ENCODE results near the gene HAPLN1. TPM values are rescaled to one million over a fixed set of nuclear protein-coding genes. Genes with fewer than 3 reads are reported as not detected.
A peak's percentile ranks its signal among the peaks of the same experiment; 100 is the strongest.

HAPLN1 gene
- total and polyA plus RNA-seq, 2 of the 4 experiments (the other 2 are of a cell fraction) = under 0.01 to 0.07 TPM

- Histone ChIP-seq H3K56ac (ENCODE audit: extremely low read depth, insufficient read depth, low read length) (no peak overlapping the region), H3K9me3 (ENCODE audit: control insufficient read depth, insufficient read depth, low read length) (no peaks in the 10 kb centered on the region), H3K4ac (ENCODE audit: low read depth, low read length) (no peak overlapping the region), H2AK9ac (replicated peaks; ENCODE audit: low read depth, low read length, poor library complexity) (no peak overlapping the region), H3K4me3 (ENCODE audit: insufficient read depth, low read depth, low read length) (no peak overlapping the region), H3K4me2 (ENCODE audit: low read depth, low read length) (no peak overlapping the region), H4K5ac (ENCODE audit: low read depth, low read length) (no peak overlapping the region), H2BK15ac (ENCODE audit: low read depth, low read length) (no peak overlapping the region), H3K79me1 (ENCODE audit: low read depth in 1 of 2, low read length in 2 of 2) (no peaks in the 10 kb centered on the region), H3K14ac (replicated peaks; ENCODE audit: low read depth, low read length) (no peak overlapping the region), H3K36me3 (ENCODE audit: control insufficient read depth, insufficient read depth, low read length) (no peaks in the 10 kb centered on the region), H3K9ac (ENCODE audit: low read depth, low read length) (no peak overlapping the region), H2BK20ac (ENCODE audit: low read depth, low read length) (no peak overlapping the region), H3K27ac (ENCODE audit: insufficient read depth, low read length) (no peak overlapping the region), H3K27me3 (ENCODE audit: control insufficient read depth, insufficient read depth, low read length) (peaks cover 8% of the 10 kb centered on the region), H4K8ac (ENCODE audit: low read depth in 2 of 2, low read length in 2 of 2) (no peak overlapping the region), H4K91ac (ENCODE audit: insufficient read depth, low read depth, low read length) (no peak overlapping the region), H3K4me1 (ENCODE audit: control insufficient read depth, insufficient read depth, low read length) (peaks cover 3% of the 10 kb centered on the region), H3K23ac (ENCODE audit: low read depth, low read length) (no peak overlapping the region), H2AFZ (replicated peaks; ENCODE audit: low read length, poor library complexity) (no peak overlapping the region), H3K18ac (ENCODE audit: low read depth, low read length) (no peak overlapping the region), H3K9me1 (ENCODE audit: insufficient read depth, low read length) (no peaks in the 10 kb centered on the region), H4K20me1 (ENCODE audit: insufficient read depth, low read length) (no peaks in the 10 kb centered on the region), H2AK5ac (ENCODE audit: low read depth, low read length) (no peak overlapping the region), H2BK120ac (ENCODE audit: low read depth, low read length) (no peak overlapping the region), H2BK5ac (ENCODE audit: low read depth, low read length, poor library complexity, severe bottlenecking) (no peak overlapping the region)
- peak; percentile 74 for ATAC-seq (ENCODE audit: low read depth)
- peak; percentile 35 for DNase-seq
- WGBS, 2 experiments (ENCODE audit: extremely low coverage in 2 of 2, insufficient read length in 1 of 2) = no CpG with 5 or more reads among the region's 2 CpGs
- ChIA-PET CTCF (interaction anchor here (0.5 to 1.5 kb wide), 5 partner anchors 10 to 202 kb away, joined by 3 to 10 read pairs (median 4); no protein-coding TSS in a partner anchor), POLR2A (ENCODE audit: unreplicated experiment) (no interaction called here)
- intact Hi-C loops (cut with micrococcal nuclease) = loop anchor here (2.0 to 5.0 kb wide), 2 partner anchors 105 to 1359 kb away; no protein-coding TSS in a partner anchor
- in situ Hi-C loops (cut with MboI; ENCODE audit: low sequenced_read_pairs) = no loop called here
- dilution Hi-C loops (cut with HindIII; ENCODE audit: low sequenced_read_pairs, unreplicated experiment) = no loop called here
- BruUV-seq (replicated peaks) = no TSS peak
- TF ChIP-seq BHLHE40 (IDR thresholded peaks at IDR 0.05; ENCODE audit: low read depth, low read length) (no peak), CEBPB (IDR thresholded peaks at IDR 0.05; ENCODE audit: low read depth, low read length) (peak; percentile 56), SMC3 (IDR thresholded peaks at IDR 0.05; ENCODE audit: low read depth, low read length) (peak; percentile 61), RAD21 (IDR thresholded peaks at IDR 0.05; ENCODE audit: low read length) (peak; percentile 63)
- TF ChIP-seq, protein P1, sequence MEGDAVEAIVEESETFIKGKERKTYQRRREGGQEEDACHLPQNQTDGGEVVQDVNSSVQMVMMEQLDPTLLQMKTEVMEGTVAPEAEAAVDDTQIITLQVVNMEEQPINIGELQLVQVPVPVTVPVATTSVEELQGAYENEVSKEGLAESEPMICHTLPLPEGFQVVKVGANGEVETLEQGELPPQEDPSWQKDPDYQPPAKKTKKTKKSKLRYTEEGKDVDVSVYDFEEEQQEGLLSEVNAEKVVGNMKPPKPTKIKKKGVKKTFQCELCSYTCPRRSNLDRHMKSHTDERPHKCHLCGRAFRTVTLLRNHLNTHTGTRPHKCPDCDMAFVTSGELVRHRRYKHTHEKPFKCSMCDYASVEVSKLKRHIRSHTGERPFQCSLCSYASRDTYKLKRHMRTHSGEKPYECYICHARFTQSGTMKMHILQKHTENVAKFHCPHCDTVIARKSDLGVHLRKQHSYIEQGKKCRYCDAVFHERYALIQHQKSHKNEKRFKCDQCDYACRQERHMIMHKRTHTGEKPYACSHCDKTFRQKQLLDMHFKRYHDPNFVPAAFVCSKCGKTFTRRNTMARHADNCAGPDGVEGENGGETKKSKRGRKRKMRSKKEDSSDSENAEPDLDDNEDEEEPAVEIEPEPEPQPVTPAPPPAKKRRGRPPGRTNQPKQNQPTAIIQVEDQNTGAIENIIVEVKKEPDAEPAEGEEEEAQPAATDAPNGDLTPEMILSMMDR (conservative IDR thresholded peaks at IDR 0.05; ENCODE audit: low read depth, low read length) = peak; percentile 63
- TF ChIP-seq, protein P2, sequence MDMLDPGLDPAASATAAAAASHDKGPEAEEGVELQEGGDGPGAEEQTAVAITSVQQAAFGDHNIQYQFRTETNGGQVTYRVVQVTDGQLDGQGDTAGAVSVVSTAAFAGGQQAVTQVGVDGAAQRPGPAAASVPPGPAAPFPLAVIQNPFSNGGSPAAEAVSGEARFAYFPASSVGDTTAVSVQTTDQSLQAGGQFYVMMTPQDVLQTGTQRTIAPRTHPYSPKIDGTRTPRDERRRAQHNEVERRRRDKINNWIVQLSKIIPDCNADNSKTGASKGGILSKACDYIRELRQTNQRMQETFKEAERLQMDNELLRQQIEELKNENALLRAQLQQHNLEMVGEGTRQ (IDR thresholded peaks at IDR 0.05; ENCODE audit: low read depth, low read length) = no peak
- TF ChIP-seq, protein P3, sequence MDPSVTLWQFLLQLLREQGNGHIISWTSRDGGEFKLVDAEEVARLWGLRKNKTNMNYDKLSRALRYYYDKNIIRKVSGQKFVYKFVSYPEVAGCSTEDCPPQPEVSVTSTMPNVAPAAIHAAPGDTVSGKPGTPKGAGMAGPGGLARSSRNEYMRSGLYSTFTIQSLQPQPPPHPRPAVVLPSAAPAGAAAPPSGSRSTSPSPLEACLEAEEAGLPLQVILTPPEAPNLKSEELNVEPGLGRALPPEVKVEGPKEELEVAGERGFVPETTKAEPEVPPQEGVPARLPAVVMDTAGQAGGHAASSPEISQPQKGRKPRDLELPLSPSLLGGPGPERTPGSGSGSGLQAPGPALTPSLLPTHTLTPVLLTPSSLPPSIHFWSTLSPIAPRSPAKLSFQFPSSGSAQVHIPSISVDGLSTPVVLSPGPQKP (IDR thresholded peaks at IDR 0.05; ENCODE audit: borderline replicate concordance, low read depth, low read length) = no peak
These were observed 8.6 kb downstream of the HAPLN1 start for GRCh38 chr5:83711982-83712601.
